ENCODE results near the gene ANAPC2.

- TF ChIP-seq CTCF (IDR thresholded peaks at IDR 0.05) (no peak), POLR2A (IDR thresholded peaks at IDR 0.05) (no peak)
Observed at GRCh38 chr9:137233143-137233980, 45.0 kb upstream of the ANAPC2 start.
